Middle frontal gyrus (tissue), 1 donor: ENCODE measurements around the gene SYT1.
A peak's percentile ranks its signal among the peaks of the same experiment; 100 is the strongest.

Experiments
- DNase-seq: peaks from one replicate; pipeline ENCODE4 v3.0.0-alpha.2; 2015; ENCODE audit warnings: low spot score; ENCODE audit errors: extremely low spot score

Gene SYT1

GRCh38 chr12:79127271-79127751 is 262.7 kb downstream of the SYT1 start:
- no peak for DNase-seq

DNA sequence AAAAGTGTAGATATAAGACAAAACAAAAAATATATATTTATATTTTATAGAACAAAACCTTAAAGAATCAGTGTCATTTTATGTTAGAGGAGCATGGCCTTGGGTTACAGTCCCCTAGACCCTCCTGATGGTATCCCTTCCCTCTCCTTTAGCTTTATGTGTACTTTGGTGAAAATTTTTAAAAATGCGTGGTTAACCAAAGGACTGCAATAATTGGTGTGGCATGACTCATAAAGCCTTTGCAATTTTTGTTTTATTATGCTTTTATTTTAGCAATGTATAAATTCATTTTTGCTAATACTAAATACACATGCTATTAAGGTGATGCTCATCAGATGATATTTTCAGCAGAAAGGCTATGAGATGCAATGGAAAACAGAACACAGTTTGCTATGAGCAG is 264.4 kb downstream of the SYT1 start:
- DNase-seq, result no peak

DNA sequence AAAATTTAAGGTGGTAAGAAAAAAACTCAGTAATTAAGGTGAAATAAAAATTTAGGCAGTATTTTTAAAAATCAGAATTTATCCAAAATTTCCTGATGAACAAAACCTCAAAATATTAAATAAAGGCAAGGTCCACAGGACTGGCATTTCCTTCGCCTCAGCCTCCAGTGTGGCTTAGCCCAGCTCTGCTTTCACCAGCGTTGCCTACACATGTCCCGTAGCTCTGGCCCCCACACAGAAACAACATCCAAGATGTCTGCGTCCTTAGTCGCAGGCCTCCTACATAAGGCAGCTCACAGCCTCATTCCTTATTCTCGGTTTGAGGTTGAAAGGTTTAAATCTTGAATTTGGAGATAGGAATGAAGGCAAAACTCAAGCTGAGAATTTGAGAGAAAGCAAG is 274.3 kb downstream of the SYT1 start:
- no peak for DNase-seq

GRCh38 chr12:79140711-79141110 is 276.1 kb downstream of the SYT1 start:
- DNase-seq, result no peak

DNA sequence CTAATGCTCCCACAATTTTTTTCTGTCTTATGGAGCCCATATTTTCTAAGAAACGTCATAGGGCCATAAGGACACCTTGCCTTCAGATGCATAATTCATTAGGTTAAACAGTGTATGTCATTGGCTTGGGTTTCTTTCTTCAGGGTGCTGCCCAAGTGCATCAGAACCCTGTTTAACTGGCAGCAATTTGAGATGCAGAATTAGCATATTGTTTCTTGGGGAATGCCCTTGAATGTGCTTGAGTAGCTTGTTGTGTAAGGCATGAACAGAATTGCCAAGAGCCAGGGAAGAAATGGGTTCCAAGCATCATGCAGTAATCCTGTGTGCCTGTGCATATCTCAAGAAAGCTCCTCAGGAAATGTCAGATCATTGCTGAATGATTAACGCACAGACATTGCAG is 277.2 kb downstream of the SYT1 start:
- DNase-seq, result no peak

GRCh38 chr12:79143803-79144202 is 279.2 kb downstream of the SYT1 start:
- no peak for DNase-seq

DNA sequence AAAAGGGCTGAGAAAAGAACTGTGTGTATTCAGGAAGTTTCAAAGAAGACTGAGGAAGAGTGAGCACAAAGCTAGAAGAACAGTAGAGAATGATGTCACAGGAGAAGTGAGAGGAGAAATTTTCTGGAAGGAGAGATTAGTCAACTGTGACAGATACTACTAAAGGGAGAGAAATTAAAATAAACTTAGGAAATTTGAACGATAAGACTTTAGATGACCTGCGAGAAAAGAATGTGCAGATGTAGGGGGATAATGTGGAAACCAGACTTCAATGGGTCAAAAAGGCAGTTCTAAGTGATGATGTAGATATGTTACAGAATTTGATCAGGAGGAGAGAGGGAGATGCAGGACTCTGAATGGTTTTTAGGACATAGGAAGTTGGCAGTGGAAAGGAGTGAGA is 287.4 kb downstream of the SYT1 start:
- no peak for DNase-seq

DNA sequence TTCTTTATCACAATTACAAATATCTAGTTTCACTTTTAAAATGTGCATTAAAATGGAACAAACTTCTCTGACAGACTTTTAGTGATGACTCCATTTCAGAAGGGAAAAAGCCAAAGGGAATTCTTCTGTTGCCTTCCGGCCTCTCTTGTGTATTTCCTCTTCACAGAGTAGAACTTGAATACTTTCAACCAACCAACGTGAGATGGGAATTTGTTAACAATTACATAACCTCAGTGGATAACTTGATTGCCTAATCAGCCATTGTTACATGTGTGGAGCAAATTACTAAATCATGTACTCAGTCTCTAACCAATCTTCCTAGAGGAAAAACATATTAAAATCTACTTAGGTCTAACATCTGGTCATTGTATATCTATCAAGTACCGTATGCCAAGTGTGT is 291.1 kb downstream of the SYT1 start:
- DNase-seq, result no peak

DNA sequence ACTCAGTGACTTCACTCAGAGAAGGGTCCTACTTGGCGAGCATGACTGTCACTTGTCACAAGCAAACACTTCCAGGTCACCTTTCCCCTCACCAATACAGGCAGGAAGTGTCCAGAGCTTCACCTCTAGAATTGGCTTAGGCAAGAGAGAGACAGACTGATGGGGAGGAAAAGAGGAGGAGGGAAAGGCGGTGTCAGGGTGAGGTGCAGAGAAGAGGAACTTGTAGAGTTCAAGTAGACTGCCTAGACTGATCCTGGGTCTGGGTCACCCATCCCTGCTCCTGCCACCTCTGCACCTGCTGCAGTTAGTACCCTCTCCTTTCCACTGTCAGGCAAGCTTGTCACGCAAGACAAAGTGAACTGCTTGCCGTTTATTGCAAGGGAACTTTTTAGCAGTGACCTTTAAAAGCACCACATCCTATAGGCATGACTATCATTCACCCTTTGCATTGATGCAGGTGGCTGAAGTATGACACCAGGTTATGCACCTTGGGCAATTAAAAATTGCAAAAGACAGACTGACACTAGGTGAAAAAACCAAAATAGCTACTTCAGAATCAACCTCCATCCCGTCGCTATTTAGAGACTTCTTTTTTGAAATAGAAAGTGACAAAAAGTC is 292.4 kb downstream of the SYT1 start:
- DNase-seq, result no peak

GRCh38 chr12:79161249-79161934 is 296.8 kb downstream of the SYT1 start:
- DNase-seq, result no peak

- DNase-seq, result no peak
Measured at GRCh38 chr12:79162147-79162772, 297.7 kb downstream of the SYT1 start.

- no peak for DNase-seq
Measured at GRCh38 chr12:79162948-79163347, 298.4 kb downstream of the SYT1 start.

DNA sequence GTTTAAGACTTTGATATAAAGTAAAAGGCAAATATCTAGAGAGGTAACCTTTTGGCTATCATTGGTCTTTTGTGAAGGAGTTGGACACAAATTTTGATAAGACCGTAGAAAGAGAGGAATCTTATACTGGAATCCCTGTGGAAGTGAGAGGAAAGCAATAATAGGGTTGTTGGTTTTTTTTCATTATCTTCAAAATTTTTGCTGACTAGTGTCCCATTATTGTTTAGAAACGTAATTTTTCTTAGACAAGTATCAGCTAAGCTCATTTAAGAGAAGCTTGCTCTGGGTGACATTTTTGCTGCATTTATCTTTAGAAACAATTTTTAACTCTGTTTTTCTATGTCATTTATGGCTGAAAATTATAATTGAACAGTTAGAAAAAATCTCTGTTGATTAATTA is 300.3 kb downstream of the SYT1 start:
- DNase-seq, result no peak

- no peak for DNase-seq
Measured at GRCh38 chr12:79168687-79169086, 304.1 kb downstream of the SYT1 start.

DNA sequence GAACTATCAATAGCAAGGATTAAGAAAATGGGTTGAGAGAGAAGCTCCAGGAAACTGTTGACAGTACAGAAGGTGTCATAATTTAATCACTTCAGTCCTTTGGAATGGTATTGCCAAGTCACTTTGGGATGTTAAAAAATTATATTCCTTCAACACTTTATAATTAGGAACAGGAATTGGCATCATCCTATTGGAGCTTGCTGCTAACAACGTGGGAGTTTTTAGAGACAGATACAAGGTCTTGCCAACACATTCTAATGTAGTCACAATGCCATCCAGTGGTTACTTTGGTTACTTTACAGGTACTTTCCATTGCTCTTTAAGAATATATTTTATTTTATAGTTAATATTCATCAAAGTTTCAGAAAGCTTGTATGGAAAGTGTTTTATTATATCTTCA is 310.1 kb downstream of the SYT1 start:
- peak; percentile 50 for DNase-seq

DNA sequence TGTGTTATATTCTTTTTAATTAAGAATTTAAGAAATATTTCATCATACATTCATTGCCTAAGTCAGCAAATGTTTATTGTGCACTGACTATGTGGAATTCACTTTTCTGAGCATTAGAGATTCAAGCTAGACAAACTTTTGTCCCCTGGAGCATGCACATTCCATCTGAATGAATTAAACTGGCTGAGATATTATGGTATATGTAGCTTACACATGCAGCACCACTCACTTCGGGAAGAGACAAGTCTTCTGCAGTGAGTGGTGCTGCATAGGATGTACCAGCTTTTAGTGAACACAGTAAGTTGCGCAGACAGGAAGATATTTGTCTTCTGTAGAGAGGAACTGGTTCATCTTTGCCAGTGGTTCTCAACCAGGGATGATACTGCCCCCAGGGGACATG is 318.4 kb downstream of the SYT1 start:
- DNase-seq, result no peak

GRCh38 chr12:79183926-79184325 is 319.4 kb downstream of the SYT1 start:
- no peak for DNase-seq

DNA sequence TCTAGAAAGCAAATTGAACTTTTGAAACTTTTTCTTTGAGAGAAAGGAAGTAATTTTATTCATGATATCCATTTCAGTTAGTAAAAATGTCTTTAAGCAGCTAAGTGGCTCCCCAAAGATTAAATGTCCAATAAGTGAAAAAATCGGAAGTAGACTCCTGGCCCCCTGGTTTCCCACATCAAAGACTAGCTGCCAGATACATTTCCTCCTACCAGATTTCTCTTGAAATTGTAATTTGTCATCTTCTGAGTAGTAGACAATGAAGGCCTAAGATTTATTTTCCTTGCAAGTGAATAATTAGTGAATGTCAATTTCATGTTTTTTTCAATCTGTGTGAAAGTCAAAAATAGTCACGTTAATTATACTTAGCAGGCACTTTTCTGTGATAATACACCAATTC is 321.9 kb downstream of the SYT1 start:
- DNase-seq, result no peak

GRCh38 chr12:79187032-79187431 is 322.5 kb downstream of the SYT1 start:
- DNase-seq, result no peak

- DNase-seq, result no peak
Measured at GRCh38 chr12:79191391-79191790, 326.8 kb downstream of the SYT1 start.

DNA sequence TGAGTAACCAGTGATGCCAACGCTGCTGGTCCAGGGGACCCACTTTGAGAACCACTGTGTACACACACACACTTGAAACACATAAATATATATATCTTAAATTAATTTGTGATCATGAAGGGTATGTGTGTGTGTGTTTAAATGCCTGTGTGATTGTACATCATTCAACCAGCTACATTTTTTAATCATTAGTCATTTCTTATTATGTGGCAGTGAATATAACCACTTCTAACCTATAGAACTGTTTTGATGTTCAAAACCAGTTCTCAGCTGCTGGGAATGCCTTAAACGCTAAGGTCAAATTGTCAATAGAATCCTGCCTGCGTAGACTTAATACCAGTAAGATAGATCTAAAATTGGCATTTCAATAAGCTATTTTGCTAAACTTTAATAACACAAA is 330.0 kb downstream of the SYT1 start:
- no peak for DNase-seq

GRCh38 chr12:79199166-79199565 is 334.6 kb downstream of the SYT1 start:
- no peak for DNase-seq

GRCh38 chr12:79200176-79200575 is 335.6 kb downstream of the SYT1 start:
- DNase-seq, result no peak
